HUES48 (cell line): Measurements from ENCODE around the gene C4orf50.

Experiments used
- H3K27ac ChIP-seq: one replicate; pipeline ENCODE4 v1.7.0; 2013; ENCODE audit warnings: low read depth, low read length, inconsistent platforms
- H3K27me3 ChIP-seq: 2 replicates; pipeline ENCODE4 v1.6.1; 2013; ENCODE audit warnings: mild to moderate bottlenecking, low read length; ENCODE audit not compliant: control insufficient read depth, insufficient read depth
- H3K36me3 ChIP-seq: 2 replicates; pipeline ENCODE4 v1.6.1; 2013; ENCODE audit warnings: low read length; ENCODE audit not compliant: control insufficient read depth, insufficient read depth
- H3K4me1 ChIP-seq: 2 replicates; pipeline ENCODE4 v1.6.1; 2013; ENCODE audit warnings: mild to moderate bottlenecking, low read length; ENCODE audit not compliant: control insufficient read depth, insufficient read depth
- H3K4me3 ChIP-seq: 2 replicates; pipeline ENCODE4 v1.5.1; 2013; ENCODE audit warnings: mild to moderate bottlenecking, low read depth, low read length
- H3K9ac ChIP-seq: 2 replicates; pipeline ENCODE4 v1.6.1; 2013; ENCODE audit warnings: mild to moderate bottlenecking, low read depth, low read length, moderate library complexity
- H3K9me3 ChIP-seq: 2 replicates; pipeline ENCODE4 v1.6.1; 2013; ENCODE audit warnings: low read length; ENCODE audit not compliant: control insufficient read depth, insufficient read depth

The C4orf50 gene

GRCh38 chr4:5919044-5919443, 99.2 kb downstream of the C4orf50 start:
- H3K4me1 ChIP-seq, result no peaks in the 10 kb centered on the region; the same call in 1 of the 2 replicates
- H3K27me3 ChIP-seq, result no peaks in the 10 kb centered on the region
- no peaks in the 10 kb centered on the region for H3K36me3 ChIP-seq
- H3K9ac ChIP-seq, result no peak overlapping the region
- H3K9me3 ChIP-seq, result no peaks in the 10 kb centered on the region
- no peak overlapping the region for H3K27ac ChIP-seq
- H3K4me3 ChIP-seq, result no peak overlapping the region

DNA sequence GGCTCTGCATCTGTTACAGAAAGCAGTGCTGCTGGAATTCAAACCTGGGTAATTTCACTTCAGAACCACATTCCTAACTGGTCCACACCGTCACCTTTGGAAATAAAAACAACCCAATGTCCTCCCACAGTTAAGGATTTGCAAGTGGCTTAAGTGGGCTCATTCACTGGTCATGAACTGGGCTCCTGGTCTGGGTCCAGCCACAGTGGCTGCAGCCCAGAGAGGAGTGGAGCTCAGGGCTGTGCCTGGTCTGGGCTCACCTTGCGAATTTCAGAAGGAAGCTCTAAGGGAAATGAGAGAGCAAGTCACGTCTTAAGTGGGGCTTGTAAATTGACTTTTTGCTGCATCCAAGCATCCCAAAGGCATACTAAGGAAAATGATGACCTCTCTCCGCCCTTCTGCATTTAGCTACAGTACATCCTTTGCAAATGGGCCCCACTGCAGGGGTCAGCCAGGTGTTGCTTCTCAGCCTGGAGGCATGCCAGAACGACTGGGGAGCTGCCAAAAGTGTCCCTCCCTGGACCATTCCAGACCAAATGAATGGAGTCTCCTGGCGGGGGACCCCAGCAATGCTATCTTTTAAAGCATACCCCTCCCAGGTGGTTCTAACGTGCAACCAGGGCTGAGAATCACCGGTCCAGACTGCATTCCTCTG, 99.8 kb downstream of the C4orf50 start:
- Histone ChIP-seq H3K9me3 (no peaks in the 10 kb centered on the region), H3K4me1 (peaks cover 5% of the 10 kb centered on the region), H3K4me3 (no peak overlapping the region), H3K9ac (no peak overlapping the region), H3K36me3 (no peaks in the 10 kb centered on the region), H3K27me3 (no peaks in the 10 kb centered on the region), H3K27ac (no peak overlapping the region)

- no peak overlapping the region for H3K9ac ChIP-seq
- no peaks in the 10 kb centered on the region for H3K36me3 ChIP-seq
- H3K27ac ChIP-seq, result no peak overlapping the region
- no peak overlapping the region for H3K4me3 ChIP-seq
- H3K4me1 ChIP-seq, result peaks cover 13% of the 10 kb centered on the region
- H3K27me3 ChIP-seq, result no peaks in the 10 kb centered on the region
- H3K9me3 ChIP-seq, result no peaks in the 10 kb centered on the region
Observed at GRCh38 chr4:5917672-5918071, 100.6 kb downstream of the C4orf50 start.

GRCh38 chr4:5916229-5916628, 102.0 kb downstream of the C4orf50 start:
- Histone ChIP-seq H3K4me1 (peaks cover 20% of the 10 kb centered on the region), H3K9me3 (no peaks in the 10 kb centered on the region), H3K4me3 (no peak overlapping the region), H3K27ac (no peak overlapping the region), H3K27me3 (no peaks in the 10 kb centered on the region), H3K9ac (no peak overlapping the region), H3K36me3 (no peaks in the 10 kb centered on the region)

DNA sequence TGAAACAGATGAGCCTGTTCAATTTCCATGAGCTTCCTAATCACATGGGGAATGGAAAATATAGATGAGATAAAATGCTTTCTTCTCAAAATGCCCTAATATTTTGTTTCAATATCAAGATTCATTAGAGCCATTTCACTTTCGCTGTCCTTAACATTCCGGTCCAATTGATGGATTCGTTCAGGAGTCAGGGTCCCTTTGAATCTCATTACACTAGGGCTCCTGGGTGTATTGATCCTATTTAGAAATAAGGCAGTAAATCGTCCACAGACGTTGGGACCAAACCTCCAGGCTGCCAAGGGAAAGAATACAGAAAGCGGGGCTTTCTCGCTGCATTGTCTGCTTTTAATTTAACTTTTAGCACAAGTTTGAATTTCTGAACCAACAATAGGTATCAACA, 104.8 kb downstream of the C4orf50 start:
- Histone ChIP-seq H3K4me3 (no peak overlapping the region), H3K36me3 (no peaks in the 10 kb centered on the region), H3K9ac (no peak overlapping the region), H3K27ac (no peak overlapping the region), H3K27me3 (peaks cover 12% of the 10 kb centered on the region), H3K9me3 (no peaks in the 10 kb centered on the region), H3K4me1 (peaks cover 20% of the 10 kb centered on the region)

DNA sequence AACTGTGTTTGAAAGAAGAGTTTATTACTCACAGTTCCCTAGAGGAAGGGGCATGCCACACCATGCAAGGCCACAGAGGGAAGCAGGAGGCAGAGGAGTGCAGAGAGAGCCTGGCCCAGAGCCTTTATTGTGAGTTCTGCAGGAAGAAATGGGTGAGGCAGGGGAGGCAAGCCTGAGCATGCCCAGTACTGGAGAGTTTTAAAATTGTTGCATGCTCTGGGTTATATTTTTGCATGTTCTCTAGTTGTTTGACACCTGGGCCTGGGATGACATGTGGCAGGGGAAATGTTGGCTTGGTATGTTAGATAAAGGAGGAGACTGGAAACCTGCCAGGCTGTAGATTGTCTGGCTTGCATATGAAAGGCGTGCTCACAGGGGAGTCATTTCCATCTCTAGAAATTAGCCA, 105.6 kb downstream of the C4orf50 start:
- no peak overlapping the region for H3K9ac ChIP-seq
- no peaks in the 10 kb centered on the region for H3K9me3 ChIP-seq
- no peak overlapping the region for H3K4me3 ChIP-seq
- H3K27me3 ChIP-seq, result peaks cover 20% of the 10 kb centered on the region
- H3K27ac ChIP-seq, result peak overlapping the region; percentile 55
- peaks cover 20% of the 10 kb centered on the region for H3K4me1 ChIP-seq
- no peaks in the 10 kb centered on the region for H3K36me3 ChIP-seq

DNA sequence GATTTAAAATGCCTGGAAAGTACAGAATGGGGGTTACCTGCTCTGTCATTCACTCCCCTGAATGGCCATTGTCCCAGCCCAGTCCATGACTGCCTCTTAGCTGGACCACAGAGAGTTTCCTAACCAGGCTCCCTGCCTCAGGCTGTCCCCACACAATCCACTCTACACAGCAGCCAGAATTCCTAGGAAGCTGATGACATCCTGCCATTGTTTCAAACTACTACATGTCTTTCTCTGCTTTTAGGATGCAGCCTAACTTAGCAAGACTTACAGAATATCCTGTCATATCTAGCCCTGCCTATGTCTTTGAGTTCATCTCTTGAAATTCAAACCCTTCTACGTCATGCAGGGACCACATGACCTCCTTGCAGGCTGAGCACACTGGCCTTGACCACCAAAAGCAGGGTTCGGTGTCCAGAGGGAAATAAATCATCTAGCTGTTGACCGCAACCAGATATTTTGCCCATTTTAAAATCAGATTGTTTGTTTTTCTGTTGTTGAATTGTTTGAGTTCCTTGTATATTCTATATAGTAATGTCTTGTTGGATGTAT, 109.3 kb downstream of the C4orf50 start:
- Histone ChIP-seq H3K4me3 (no peak overlapping the region), H3K27me3 (peaks cover 53% of the 10 kb centered on the region), H3K9ac (no peak overlapping the region), H3K27ac (no peak overlapping the region), H3K9me3 (no peaks in the 10 kb centered on the region), H3K36me3 (no peaks in the 10 kb centered on the region), H3K4me1 (peaks cover 40% of the 10 kb centered on the region)

GRCh38 chr4:5906191-5906590, 112.0 kb downstream of the C4orf50 start:
- Histone ChIP-seq H3K4me3 (no peak overlapping the region), H3K9ac (no peak overlapping the region), H3K4me1 (peaks cover 34% of the 10 kb centered on the region), H3K27ac (no peak overlapping the region), H3K9me3 (no peaks in the 10 kb centered on the region), H3K36me3 (no peaks in the 10 kb centered on the region), H3K27me3 (peaks cover 75% of the 10 kb centered on the region)

DNA sequence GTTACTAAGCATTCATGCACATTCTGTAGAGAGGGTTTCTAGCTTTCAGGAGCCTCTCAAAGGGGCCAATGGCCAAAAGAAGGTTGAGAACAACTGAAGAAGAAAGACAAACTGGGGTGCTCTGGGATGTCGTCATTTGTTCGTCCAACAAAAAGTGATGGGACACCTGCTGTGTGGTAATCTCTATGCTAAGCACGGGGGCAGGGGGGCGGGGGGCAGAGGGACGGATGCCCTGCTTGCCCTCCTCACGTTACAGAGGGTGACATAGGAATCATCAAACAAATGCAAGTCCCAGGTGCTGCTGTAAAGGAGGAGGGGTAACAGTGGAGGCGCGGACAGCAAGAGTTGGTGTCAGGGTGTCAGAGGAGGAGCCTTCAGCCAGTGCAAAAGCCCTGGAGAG, 112.5 kb downstream of the C4orf50 start:
- peaks cover 34% of the 10 kb centered on the region for H3K4me1 ChIP-seq
- no peaks in the 10 kb centered on the region for H3K9me3 ChIP-seq
- no peak overlapping the region for H3K9ac ChIP-seq
- no peak overlapping the region for H3K27ac ChIP-seq
- no peak overlapping the region for H3K4me3 ChIP-seq
- H3K36me3 ChIP-seq, result no peaks in the 10 kb centered on the region
- peaks cover 80% of the 10 kb centered on the region for H3K27me3 ChIP-seq

- Histone ChIP-seq H3K4me3 (no peak overlapping the region), H3K27ac (no peak overlapping the region), H3K9me3 (no peaks in the 10 kb centered on the region), H3K27me3 (peaks cover 87% of the 10 kb centered on the region), H3K36me3 (no peaks in the 10 kb centered on the region), H3K9ac (no peak overlapping the region), H3K4me1 (peaks cover 30% of the 10 kb centered on the region)
Observed at GRCh38 chr4:5900844-5901243, 117.4 kb downstream of the C4orf50 start.

DNA sequence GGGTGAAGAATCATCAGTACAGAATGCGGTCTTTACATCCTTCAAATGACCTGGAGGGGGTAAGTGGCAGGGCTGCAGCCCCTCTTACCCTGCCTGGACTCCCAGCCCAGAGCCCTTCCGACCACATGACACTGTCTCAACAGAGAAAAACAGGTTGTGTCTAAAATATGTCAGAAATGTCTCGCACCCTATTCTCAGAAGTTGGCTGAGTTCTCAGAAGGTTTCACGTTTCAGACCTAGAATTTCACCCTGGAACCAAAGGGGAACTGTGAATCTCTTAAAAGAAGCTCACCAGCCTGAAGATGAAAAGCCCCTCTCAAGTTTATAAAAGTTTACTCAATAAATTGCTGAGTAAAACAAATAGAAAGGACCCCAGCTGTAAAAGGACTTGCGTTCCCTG, 118.3 kb downstream of the C4orf50 start:
- Histone ChIP-seq H3K27ac (no peak overlapping the region), H3K27me3 (peaks cover 90% of the 10 kb centered on the region), H3K36me3 (no peaks in the 10 kb centered on the region), H3K9ac (no peak overlapping the region), H3K4me3 (no peak overlapping the region), H3K9me3 (no peaks in the 10 kb centered on the region), H3K4me1 (peaks cover 22% of the 10 kb centered on the region)
